RPMI8226 (cell line): ENCODE data around the gene CDC14B.
"Not testable (repeated sequence)": the region's sequence is repeated elsewhere in the genome, so short reads cannot be mapped to it uniquely, and the experiment has no call there.

Experiments used
- DNase-seq: peaks from one replicate; pipeline ENCODE4 v3.0.0-alpha.2; 2015

Gene CDC14B

GRCh38 chr9:96524764-96525163, 94.9 kb downstream of the CDC14B start:
- DNase-seq, result no peak

- DNase-seq, result no peak
Observed at GRCh38 chr9:96524045-96524444, 95.6 kb downstream of the CDC14B start.

GRCh38 chr9:96523374-96523773, 96.3 kb downstream of the CDC14B start:
- DNase-seq, result no peak

GRCh38 chr9:96522366-96522765, 97.3 kb downstream of the CDC14B start:
- DNase-seq, result no peak

DNA sequence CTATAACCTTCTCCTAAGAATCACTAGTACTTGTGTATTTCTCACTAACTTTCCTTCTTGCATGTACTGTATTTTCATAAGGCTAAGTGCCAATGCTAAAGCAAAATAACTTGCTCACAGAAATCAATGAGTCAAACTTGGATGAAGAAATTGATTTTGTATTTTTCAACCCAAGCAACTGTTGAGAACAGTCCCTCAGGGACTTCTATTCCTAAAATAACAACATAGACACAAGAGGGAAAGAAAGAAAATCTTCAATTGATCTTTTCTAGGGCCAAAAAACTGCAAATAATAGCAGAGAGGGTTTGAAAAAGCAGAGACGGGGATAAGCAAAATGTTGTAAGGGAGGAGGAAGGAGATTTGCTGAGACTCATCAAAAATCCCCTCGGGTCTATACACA, 99.9 kb downstream of the CDC14B start:
- no peak for DNase-seq

GRCh38 chr9:96519095-96519494, 100.5 kb downstream of the CDC14B start:
- DNase-seq, result no peak

DNA sequence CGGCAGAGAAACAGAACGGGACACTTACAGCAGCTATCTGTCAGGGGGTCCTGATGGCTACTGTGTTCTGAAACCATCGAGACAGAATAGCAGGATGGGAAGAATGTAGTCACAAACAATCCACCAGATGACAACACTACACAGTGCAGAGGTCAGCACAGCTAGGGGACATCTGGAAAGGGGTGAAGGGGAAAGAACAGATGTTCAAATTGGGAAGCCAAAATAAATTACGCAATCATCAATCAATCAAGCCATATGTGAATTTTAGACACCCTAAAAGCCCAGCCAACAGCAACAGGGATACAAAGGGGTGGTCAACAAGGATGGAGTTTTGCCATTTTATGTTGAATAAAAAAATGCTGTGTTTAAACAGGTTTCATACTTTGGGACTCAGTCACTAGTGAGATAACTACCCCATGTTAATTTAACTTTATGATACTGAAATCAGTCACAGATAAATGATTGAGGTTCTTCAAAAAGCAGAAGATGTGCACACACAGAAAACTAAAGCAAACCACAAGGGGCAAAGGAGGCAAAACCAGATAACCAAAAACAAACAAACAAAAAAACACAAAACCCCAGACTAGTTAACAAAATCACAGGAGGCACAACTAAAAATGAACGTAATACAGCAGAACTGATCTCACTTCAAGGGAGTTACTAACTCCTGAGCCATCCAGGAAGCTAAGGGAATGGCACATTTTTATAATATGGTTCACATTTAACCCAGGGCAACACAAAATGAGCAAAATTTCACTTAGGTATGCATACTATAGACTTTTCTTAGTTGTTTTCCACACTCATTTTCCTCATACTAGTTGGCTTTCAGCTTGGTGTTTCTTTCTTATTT, 103.8 kb downstream of the CDC14B start:
- no peak for DNase-seq

GRCh38 chr9:96514800-96515158, 104.9 kb downstream of the CDC14B start:
- no peak for DNase-seq

DNA sequence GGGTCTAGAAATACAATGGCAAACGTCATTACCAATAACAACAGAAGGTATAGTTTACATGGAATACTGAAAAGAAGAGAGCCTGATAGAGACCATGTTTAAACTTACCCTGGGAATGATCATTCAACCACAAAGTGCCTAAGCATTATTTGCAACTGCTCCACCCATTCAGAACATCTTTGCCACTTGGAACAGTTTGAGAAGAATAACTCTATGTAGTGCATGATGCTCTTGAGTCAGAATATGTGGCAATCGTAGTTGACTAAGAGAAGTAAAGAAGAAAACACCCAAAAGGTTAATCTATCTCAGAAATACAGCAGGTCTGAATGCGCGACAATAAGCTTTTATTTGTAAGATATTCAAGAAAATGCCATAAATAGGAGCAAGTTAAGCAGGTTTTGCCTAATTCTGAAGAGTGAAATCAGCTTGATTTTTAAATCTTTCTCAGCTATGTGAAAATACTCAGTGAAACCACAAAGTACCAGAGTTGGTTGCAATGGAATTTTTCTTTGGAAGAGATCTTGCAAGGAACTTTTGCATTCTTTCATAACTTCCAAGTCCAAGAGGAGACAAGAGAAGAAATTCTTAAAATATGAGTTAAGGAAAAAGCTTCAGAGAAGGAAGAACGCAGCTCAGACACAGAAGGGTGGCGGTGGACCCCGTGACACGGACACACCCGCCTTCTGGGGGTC, 105.4 kb downstream of the CDC14B start:
- DNase-seq, result no peak

DNA sequence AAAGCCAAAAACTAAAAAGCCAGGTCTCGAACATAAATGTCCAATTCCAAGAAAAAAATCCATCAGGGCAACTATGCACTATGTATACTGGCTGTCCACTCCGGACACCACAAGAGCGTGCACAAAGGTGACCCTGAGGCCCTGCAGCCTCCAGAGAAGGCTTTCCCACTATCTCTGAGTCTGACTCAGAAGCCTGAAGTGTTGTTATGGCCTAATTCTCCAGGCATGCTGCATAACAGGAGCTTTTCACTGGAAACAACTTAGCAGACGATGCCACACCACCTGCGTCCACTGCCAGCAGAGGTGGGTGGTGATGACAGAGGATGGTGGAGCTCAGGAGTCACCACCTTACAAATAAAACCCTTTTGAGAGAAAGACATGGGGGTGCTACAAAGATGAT, 106.0 kb downstream of the CDC14B start:
- DNase-seq, result no peak

GRCh38 chr9:96512240-96512639, 107.4 kb downstream of the CDC14B start:
- no peak for DNase-seq

DNA sequence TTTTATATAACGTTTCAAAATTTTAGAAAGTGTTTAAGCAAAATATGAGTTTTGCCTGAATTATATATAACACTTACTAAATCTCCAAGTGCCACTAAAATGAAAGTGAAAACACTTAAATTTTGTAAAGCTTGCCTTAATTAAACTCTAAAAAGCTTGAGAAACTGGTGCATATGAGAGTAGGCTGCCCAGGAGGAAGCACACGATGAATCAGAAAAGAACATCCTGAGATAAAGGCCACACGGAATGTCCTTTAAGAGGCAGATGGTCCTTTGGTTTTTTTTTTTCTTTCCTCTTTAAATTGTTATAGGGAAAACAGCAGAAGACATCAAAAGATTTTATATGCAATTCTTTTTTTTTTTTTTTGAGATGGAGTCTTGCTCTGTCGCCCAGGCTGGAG, 109.4 kb downstream of the CDC14B start:
- no peak for DNase-seq

DNA sequence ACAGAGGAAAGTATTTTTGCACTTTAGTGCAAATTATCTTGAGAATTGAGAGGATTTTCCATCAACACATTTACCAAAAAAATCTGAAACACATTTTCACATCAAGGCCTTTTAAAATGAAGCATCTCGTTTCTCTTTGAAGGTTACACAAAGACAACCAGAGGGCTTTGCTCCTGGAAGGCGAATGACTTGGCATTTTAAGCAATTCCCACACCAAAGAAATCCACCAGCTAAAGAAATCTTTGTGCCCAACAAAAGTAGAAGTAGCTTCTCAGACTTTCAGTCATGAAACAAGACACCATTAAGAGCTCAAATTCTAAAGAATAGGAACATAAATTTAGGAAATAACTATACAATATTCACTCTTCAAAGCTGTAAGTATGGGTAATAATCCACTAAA, 109.8 kb downstream of the CDC14B start:
- DNase-seq, result no peak

- DNase-seq, result no peak
Observed at GRCh38 chr9:96509026-96509425, 110.6 kb downstream of the CDC14B start.

GRCh38 chr9:96508227-96508940, 111.3 kb downstream of the CDC14B start:
- no peak for DNase-seq

DNA sequence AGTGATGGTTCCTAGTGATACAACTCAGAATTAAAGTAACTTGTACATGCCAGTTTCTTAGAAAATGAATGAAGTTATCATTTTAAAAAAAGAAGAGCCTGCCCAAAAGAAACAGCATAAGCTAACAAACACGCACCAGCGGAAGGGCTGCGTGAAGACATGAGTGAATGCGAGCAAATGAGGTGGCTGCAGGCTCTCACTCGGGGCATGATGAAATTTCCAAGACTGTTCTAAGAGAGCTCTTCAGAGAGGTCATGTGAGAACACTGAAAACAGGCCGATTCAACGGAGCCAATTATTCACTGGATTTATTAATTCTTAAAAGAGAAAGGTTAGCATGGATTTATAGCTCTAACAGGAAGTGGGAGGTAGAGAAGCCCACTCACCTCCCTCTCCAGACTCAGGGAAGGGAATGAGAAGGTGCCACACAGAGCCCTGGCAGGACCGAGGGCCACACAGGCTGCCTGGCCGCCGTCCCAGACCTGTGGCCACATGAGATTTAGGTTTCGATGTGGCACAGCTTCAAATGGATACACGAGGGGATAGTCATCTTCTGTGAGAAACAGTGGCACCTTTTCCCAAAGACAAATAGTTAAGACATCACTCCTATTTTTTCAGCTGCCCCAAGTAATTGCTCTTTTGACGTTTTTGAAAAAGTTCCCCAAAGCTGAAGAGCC, 114.2 kb downstream of the CDC14B start:
- DNase-seq, result no peak

DNA sequence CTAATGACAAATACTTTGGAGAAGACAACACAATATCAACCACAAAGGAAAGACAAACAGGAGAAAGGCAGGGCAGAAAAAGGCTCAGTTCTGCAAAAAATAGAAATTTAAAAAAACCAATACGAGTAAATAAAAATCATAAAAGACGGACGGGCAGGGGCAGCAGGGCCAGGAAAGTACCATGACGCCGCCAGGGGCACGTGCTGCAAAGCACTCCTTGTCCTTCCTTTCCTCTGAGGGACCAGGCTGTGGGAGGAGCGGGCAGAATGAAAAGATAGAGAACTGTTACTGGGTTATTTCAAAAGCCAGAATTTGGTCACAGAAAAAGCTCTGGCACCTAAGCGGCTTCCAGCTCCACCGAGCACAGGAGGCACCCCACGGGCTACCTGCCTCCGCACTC, 115.7 kb downstream of the CDC14B start:
- no peak for DNase-seq

- not testable (repeated sequence) for DNase-seq
Observed at GRCh38 chr9:96503374-96503748, 116.3 kb downstream of the CDC14B start.

DNA sequence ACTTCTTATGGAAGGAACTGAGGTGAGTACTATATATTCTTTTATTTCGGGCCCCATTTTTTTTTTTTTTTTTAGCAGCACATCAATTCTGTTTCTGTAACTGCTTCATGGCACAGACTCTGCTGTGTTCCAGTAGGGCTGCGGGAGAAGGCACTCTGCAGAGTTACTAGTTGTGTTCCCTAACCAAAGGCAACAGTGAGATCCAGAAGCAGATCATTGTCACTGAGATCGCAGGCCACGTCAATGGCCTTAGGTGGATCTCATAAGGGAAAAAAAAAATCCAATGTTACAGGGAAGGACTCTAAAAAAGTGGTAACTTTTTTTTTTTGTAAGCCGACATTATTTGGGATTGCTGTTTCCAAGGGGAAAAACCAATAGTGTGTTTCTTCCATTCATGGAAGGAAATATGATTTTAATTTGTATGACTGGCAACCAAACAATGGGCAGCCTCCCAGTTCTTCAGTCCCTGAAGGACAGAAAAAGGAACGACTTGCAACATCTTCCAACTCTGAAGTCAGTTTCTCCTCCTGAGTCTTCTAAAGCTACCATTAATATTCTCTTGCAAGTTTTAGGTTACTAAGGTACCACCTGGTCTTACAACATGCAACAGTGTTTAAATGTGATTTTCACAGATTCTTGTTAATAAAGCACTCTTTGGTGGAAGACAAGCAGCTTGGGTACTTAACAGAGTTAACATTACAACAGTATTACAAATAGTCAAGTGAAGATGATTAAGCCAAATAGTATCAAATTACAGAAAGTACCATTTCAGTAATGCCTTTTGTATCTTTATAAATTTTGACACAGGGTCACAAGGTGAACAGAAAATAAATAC, 116.9 kb downstream of the CDC14B start:
- no peak for DNase-seq

DNA sequence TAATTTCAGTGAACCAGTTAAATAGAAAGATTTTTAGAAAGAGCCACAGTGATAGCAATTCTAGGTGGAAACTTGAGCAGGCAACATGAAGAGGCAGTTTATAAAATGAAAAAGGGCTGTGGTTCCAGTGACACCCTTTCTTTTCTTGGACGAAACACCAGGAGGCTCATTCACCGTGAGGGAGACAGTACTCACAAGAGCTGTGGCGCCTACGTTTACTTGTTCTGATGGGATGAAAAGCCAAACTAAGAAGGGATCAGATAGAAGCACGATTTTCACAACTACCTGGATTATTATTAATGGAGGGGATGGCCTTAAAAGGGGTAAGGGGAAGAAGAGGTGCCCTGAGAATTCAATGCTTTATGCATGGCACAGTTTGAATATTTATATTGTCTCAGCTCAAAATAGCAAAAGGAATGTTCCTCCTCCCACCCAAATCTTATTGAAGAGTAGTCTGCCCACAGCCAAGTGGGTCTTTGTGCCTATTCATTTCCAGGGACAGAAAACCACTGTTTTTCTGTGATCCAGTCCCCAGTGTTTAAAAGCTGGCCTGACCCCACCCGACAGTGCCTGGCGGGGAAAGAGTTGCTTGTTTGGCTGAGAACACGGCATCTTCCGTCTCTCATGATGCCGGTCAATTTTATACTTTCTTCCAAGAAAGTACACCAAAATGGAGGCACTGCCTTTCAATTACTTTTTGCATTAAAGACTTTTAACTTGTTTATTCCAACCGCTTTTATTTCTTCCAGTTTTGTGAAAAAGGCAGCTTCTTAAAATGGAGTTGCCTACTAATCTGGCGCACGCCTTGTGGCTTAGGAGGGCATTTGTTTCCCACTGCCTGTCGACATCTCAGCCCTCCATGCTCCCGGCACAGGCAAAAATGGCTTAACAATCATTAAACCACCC, 117.8 kb downstream of the CDC14B start:
- DNase-seq, result no peak
